IMR-90 (cell line): ENCODE measurements around the gene PRKD2. TPM values are rescaled to one million over a fixed set of nuclear protein-coding genes. Genes with fewer than 3 reads are reported as not detected.

Source experiments
- ATAC-seq: fragments of 200-7000 bp; cut with Tn5 transposase; 2 replicates; pipeline ENCODE4 v1.9.1; 2020; ENCODE audit warnings: low read depth, mild to moderate bottlenecking, moderate library complexity
- BruUV-seq: library from RNA; stranded (reverse); fragments of 400-500 nt; replicated peaks from 2 replicates; lab custom pipeline; 2021; lab: Mats Ljungman, UMichigan
- CTCF ChIA-PET: fragments of 300-600 bp; formaldehyde crosslinking; extraction: SDS; loops from one replicate; lab custom pipeline; 2021; ENCODE audit warnings: antibody characterized with exemption; lab: Yijun Ruan, JAX
- POLR2A ChIA-PET: fragments of 300-600 bp; sonication (Branson Sonifier 250); formaldehyde crosslinking; loops from one replicate; lab custom pipeline; 2022; ENCODE audit warnings: antibody characterized with exemption; ENCODE audit not compliant: unreplicated experiment; lab: Charles Lee
- DNase-seq: peaks from one replicate; pipeline ENCODE4 v3.0.0; 2013
- H2AFZ ChIP-seq: replicated peaks from 2 replicates; pipeline ENCODE3; 2013; ENCODE audit warnings: low read length, mild to moderate bottlenecking; ENCODE audit not compliant: poor library complexity
- H2AK5ac ChIP-seq: 2 replicates; pipeline ENCODE4 v1.6.1; 2013; ENCODE audit warnings: low read depth, low read length, inconsistent platforms
- H2AK9ac ChIP-seq: replicated peaks from 2 replicates; pipeline ENCODE3; 2013; ENCODE audit warnings: mild to moderate bottlenecking, low read depth, low read length, moderate library complexity; ENCODE audit not compliant: poor library complexity
- H2BK120ac ChIP-seq: 2 replicates; pipeline ENCODE4 v1.6.1; 2013; ENCODE audit warnings: low read depth, low read length, inconsistent platforms
- H2BK15ac ChIP-seq: 3 replicates; pipeline ENCODE4 v1.6.1; 2013; ENCODE audit warnings: low read depth, low read length, inconsistent platforms
- H2BK20ac ChIP-seq: 2 replicates; pipeline ENCODE4 v1.6.1; 2013; ENCODE audit warnings: low read depth, mild to moderate bottlenecking, inconsistent platforms, low read length, moderate library complexity
- H2BK5ac ChIP-seq: 2 replicates; pipeline ENCODE4 v1.6.1; 2013; ENCODE audit warnings: mild to moderate bottlenecking, low read depth, low read length, inconsistent platforms; ENCODE audit not compliant: poor library complexity, severe bottlenecking
- H3K14ac ChIP-seq: replicated peaks from 2 replicates; pipeline ENCODE4 v1.6.1; 2013; ENCODE audit warnings: low read depth, low read length, inconsistent platforms
- H3K18ac ChIP-seq: 2 replicates; pipeline ENCODE4 v1.6.1; 2013; ENCODE audit warnings: low read depth, low read length, control low read depth
- H3K23ac ChIP-seq: 2 replicates; pipeline ENCODE4 v1.6.1; 2013; ENCODE audit warnings: low read depth, low read length, inconsistent platforms
- H3K27ac ChIP-seq: 2 replicates; pipeline ENCODE4 v1.5.1; 2013; ENCODE audit warnings: mild to moderate bottlenecking, control low read depth, low read length; ENCODE audit not compliant: insufficient read depth
- H3K27me3 ChIP-seq: 2 replicates; pipeline ENCODE4 v1.6.1; 2013; ENCODE audit warnings: low read length; ENCODE audit not compliant: control insufficient read depth, insufficient read depth
- H3K36me3 ChIP-seq: 2 replicates; pipeline ENCODE4 v1.6.1; 2013; ENCODE audit warnings: low read length, mixed read lengths; ENCODE audit not compliant: control insufficient read depth, insufficient read depth
- H3K4ac ChIP-seq: 2 replicates; pipeline ENCODE4 v1.6.1; 2013; ENCODE audit warnings: low read depth, low read length, inconsistent platforms
- H3K4me1 ChIP-seq: 2 replicates; pipeline ENCODE4 v1.6.1; 2013; ENCODE audit warnings: low read length, mixed read lengths; ENCODE audit not compliant: control insufficient read depth, insufficient read depth
- H3K4me2 ChIP-seq: 2 replicates; pipeline ENCODE4 v1.6.1; 2013; ENCODE audit warnings: low read depth, mild to moderate bottlenecking, control low read depth, low read length, moderate library complexity
- H3K4me3 ChIP-seq: 2 replicates; pipeline ENCODE4 v1.5.1; 2013; ENCODE audit warnings: low read depth, mild to moderate bottlenecking, control low read depth, low read length, moderate library complexity; ENCODE audit not compliant: insufficient read depth
- H3K56ac ChIP-seq: 2 replicates; pipeline ENCODE4 v1.6.1; 2013; ENCODE audit warnings: low read length, inconsistent platforms; ENCODE audit not compliant: insufficient read depth; ENCODE audit errors: extremely low read depth
- H3K79me1 ChIP-seq, 2 experiments: 2 replicates each; pipeline ENCODE4 v1.6.1; 2013; ENCODE audit warnings: low read length in 2 of 2, inconsistent platforms in 1 of 2, low read depth in 1 of 2
- H3K9ac ChIP-seq: 2 replicates; pipeline ENCODE4 v1.6.1; 2013; ENCODE audit warnings: low read depth, low read length, control low read depth
- H3K9me1 ChIP-seq: 2 replicates; pipeline ENCODE4 v1.6.1; 2013; ENCODE audit warnings: low read length, inconsistent platforms; ENCODE audit not compliant: insufficient read depth
- H3K9me3 ChIP-seq: 2 replicates; pipeline ENCODE4 v1.6.1; 2013; ENCODE audit warnings: low read length; ENCODE audit not compliant: control insufficient read depth, insufficient read depth
- H4K20me1 ChIP-seq: 2 replicates; pipeline ENCODE4 v1.6.1; 2013; ENCODE audit warnings: low read length, inconsistent platforms; ENCODE audit not compliant: insufficient read depth
- H4K5ac ChIP-seq: 2 replicates; pipeline ENCODE4 v1.6.1; 2013; ENCODE audit warnings: mild to moderate bottlenecking, low read depth, low read length, control low read depth
- H4K8ac ChIP-seq, 2 experiments: 2 replicates each; pipeline ENCODE4 v1.6.1; 2013; ENCODE audit warnings: low read depth in 2 of 2, low read length in 2 of 2, control low read depth in 1 of 2, inconsistent platforms in 1 of 2
- H4K91ac ChIP-seq: 2 replicates; pipeline ENCODE4 v1.6.1; 2013; ENCODE audit warnings: low read depth, low read length, inconsistent platforms; ENCODE audit not compliant: insufficient read depth
- BHLHE40 ChIP-seq: fragments of 150-350 bp; IDR thresholded peaks from 2 replicates; pipeline ENCODE4 v1.6.1; 2016; ENCODE audit warnings: mild to moderate bottlenecking, low read depth, low read length
- CEBPB ChIP-seq: IDR thresholded peaks from 2 replicates; pipeline ENCODE4 v1.6.1; 2012; ENCODE audit warnings: low read depth, low read length, improper control_type of control experiment
- MAZ ChIP-seq: IDR thresholded peaks from 2 replicates; pipeline ENCODE4 v1.6.1; 2012; ENCODE audit warnings: low read depth, mild to moderate bottlenecking, low read length, improper control_type of control experiment, moderate library complexity, borderline replicate concordance
- MXI1 ChIP-seq: IDR thresholded peaks from 2 replicates; pipeline ENCODE4 v1.6.1; 2012; ENCODE audit warnings: low read depth, mild to moderate bottlenecking, low read length, moderate library complexity, borderline replicate concordance
- NFE2L2 ChIP-seq: fragments of 150-350 bp; IDR thresholded peaks from 2 replicates; pipeline ENCODE4 v1.6.1; 2016; ENCODE audit warnings: low read depth, mild to moderate bottlenecking, low read length
- RAD21 ChIP-seq: IDR thresholded peaks from 2 replicates; pipeline ENCODE4 v1.6.1; 2012; ENCODE audit warnings: low read length, improper control_type of control experiment
- RFX5 ChIP-seq: IDR thresholded peaks from 2 replicates; pipeline ENCODE4 v1.8.0; 2012; ENCODE audit warnings: low read depth, mild to moderate bottlenecking, low read length, moderate library complexity
- USF2 ChIP-seq: fragments of 150-350 bp; IDR thresholded peaks from 2 replicates; pipeline ENCODE4 v1.6.1; 2017; ENCODE audit warnings: mild to moderate bottlenecking, antibody characterized with exemption, low read length, low read depth
- WGBS, 2 experiments: methylation state at CpG; one replicate each; pipeline versions ENCODE4 v1.1.5 to v1.1.7; 2013; ENCODE audit warnings: missing lambda C conversion rate in 2 of 2; ENCODE audit not compliant: insufficient read length in 1 of 2; ENCODE audit errors: extremely low coverage in 2 of 2; 5-methylcytosine and 5-hydroxymethylcytosine counted together
- dilution Hi-C: fragments of 300-500 bp; cut with HindIII; formaldehyde crosslinking; loops from one replicate; pipeline ENCODE4 v1.14.3; 2018; ENCODE audit warnings: low sequenced_read_pairs; ENCODE audit not compliant: unreplicated experiment
- in situ Hi-C: fragments of 300-500 bp; cut with MboI; formaldehyde crosslinking; loops from 3 replicates; pipeline ENCODE4 v1.14.3; 2019; ENCODE audit warnings: low sequenced_read_pairs, inconsistent platforms, mixed read lengths
- intact Hi-C: fragments of 100-400 bp; cut with micrococcal nuclease; formaldehyde crosslinking; loops from 2 replicates; pipeline ENCODE4 v1.10.0; 2022
- polyA plus RNA-seq, 3 experiments: library from polyadenylated mRNA; depleted of rRNA; stranded (reverse); fragments of >200 nt; gene quantifications; 2 replicates each; pipeline ENCODE4 v1.2.3, GENCODE V29; 2012; ENCODE audit warnings: low replicate concordance in 1 of 3
- total RNA-seq: library from RNA; depleted of rRNA; stranded (reverse); fragments of >200 nt; gene quantifications from 2 replicates; pipeline ENCODE4 v1.2.3, GENCODE V29; 2012

The PRKD2 gene
- total and polyA plus RNA-seq, 2 of the 4 experiments (the other 2 are of a cell fraction), result 9.9 to 19.6 TPM

GRCh38 chr19:46732172-46732938 is 15.4 kb upstream of the PRKD2 start:
- Histone ChIP-seq H3K18ac (no peak overlapping the region), H3K4me1 (peaks cover 23% of the 10 kb centered on the region), H3K4me3 (no peak overlapping the region), H4K20me1 (peaks cover 84% of the 10 kb centered on the region), H3K9me1 (peaks cover 26% of the 10 kb centered on the region), H2AFZ (no peak overlapping the region), H3K4ac (no peak overlapping the region), H2AK9ac (no peak overlapping the region), H2BK120ac (no peak overlapping the region), H3K9me3 (no peaks in the 10 kb centered on the region), H3K27me3 (no peaks in the 10 kb centered on the region), H3K27ac (no peak overlapping the region), H3K14ac (no peak overlapping the region), H3K56ac (no peak overlapping the region), H4K8ac (no peak overlapping the region), H3K4me2 (no peak overlapping the region), H3K9ac (no peak overlapping the region), H3K79me1 (peaks cover 45 to 86% of the 10 kb centered on the region in 2 experiments), H2BK15ac (no peak overlapping the region), H4K91ac (no peak overlapping the region), H2BK20ac (no peak overlapping the region), H4K5ac (no peak overlapping the region), H3K23ac (no peak overlapping the region), H2AK5ac (peak overlapping the region; percentile 58; the same call in 1 of the 2 replicates), H2BK5ac (no peak overlapping the region), H3K36me3 (peaks cover 63% of the 10 kb centered on the region)
- TF ChIP-seq RFX5 (no peak), USF2 (no peak), NFE2L2 (no peak), MAZ (no peak), CEBPB (no peak), RAD21 (no peak), MXI1 (no peak), BHLHE40 (no peak)
- in situ Hi-C loops, result no loop called here
- 92% methylated on average over 14 of the region's 28 CpGs; no CpG with 5 or more reads in 1 of the 2 experiments for WGBS, 2 experiments
- DNase-seq (no peak), ATAC-seq (no peak)
- ChIA-PET CTCF (no interaction called here), POLR2A (no interaction called here)
- intact Hi-C loops, result no loop called here
- BruUV-seq, result no TSS peak
- dilution Hi-C loops, result no loop called here
